Mucosa of rectum (tissue), 2 donors: ENCODE results near the gene PITPNM3.
"Not testable (repeated sequence)": the region's sequence is repeated elsewhere in the genome, so short reads cannot be mapped to it uniquely, and the experiment has no call there.

Experiments used
- H3K27ac ChIP-seq, 2 donors: one replicate each; pipeline ENCODE4 v1.7.0; 2013; ENCODE audit warnings: inconsistent platforms in 2 of 2, low read depth in 2 of 2, low read length in 2 of 2
- H3K27me3 ChIP-seq, 2 donors: one replicate each; pipeline ENCODE4 v1.7.0; 2013; ENCODE audit warnings: low read length in 2 of 2; ENCODE audit not compliant: control insufficient read depth in 2 of 2, insufficient read depth in 2 of 2
- H3K36me3 ChIP-seq, 2 donors: one replicate each; pipeline ENCODE4 v1.7.0; 2013; ENCODE audit warnings: low read length in 2 of 2; ENCODE audit not compliant: control insufficient read depth in 2 of 2, insufficient read depth in 2 of 2
- H3K4me1 ChIP-seq, 2 donors: one replicate each; pipeline ENCODE4 v1.7.0; 2013; ENCODE audit warnings: low read length in 2 of 2, mild to moderate bottlenecking in 1 of 2; ENCODE audit not compliant: control insufficient read depth in 2 of 2, insufficient read depth in 2 of 2
- H3K4me3 ChIP-seq, 2 donors: one replicate each; pipeline ENCODE4 v1.7.0; 2013; ENCODE audit warnings: low read length in 2 of 2
- H3K9ac ChIP-seq, 2 donors: one replicate each; pipeline ENCODE4 v1.7.0; 2013; ENCODE audit warnings: low read length in 2 of 2, low read depth in 1 of 2, mild to moderate bottlenecking in 1 of 2
- H3K9me3 ChIP-seq, 2 donors: one replicate each; pipeline ENCODE4 v1.7.0; 2013; ENCODE audit warnings: low read length in 2 of 2; ENCODE audit not compliant: control insufficient read depth in 2 of 2
- donor health status: healthy.
- donor health status: Normal muscosa, but diverticular disease.

Gene PITPNM3

DNA sequence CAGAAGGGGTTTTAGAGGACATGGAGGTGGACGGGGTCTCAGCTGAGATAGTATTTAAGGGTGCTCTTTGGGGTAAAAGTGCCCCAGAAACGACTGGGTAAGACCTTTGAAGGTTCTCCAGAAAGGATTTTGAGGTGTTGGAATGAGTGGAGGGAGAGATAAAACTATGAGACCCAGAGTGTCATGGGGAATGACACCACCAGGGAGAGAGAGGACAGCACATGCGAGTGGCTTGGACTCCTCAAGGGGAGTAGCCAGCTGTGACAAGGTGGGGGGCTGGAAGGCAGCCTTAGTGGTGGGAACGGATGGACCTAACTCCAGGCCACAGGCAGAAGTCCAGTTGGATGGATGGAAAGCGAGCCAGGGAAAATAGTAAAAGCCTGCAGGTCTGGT is 19.2 kb upstream of the PITPNM3 start:
- peaks cover 0 to 10% of the 10 kb centered on the region in 2 donors for H3K36me3 ChIP-seq
- no peak overlapping the region for H3K27ac ChIP-seq
- no peaks in the 10 kb centered on the region for H3K9me3 ChIP-seq
- no peak overlapping the region for H3K4me3 ChIP-seq
- H3K4me1 ChIP-seq, result peaks cover 0 to 13% of the 10 kb centered on the region in 2 donors
- no peak overlapping the region for H3K9ac ChIP-seq
- H3K27me3 ChIP-seq, result no peaks in the 10 kb centered on the region

DNA sequence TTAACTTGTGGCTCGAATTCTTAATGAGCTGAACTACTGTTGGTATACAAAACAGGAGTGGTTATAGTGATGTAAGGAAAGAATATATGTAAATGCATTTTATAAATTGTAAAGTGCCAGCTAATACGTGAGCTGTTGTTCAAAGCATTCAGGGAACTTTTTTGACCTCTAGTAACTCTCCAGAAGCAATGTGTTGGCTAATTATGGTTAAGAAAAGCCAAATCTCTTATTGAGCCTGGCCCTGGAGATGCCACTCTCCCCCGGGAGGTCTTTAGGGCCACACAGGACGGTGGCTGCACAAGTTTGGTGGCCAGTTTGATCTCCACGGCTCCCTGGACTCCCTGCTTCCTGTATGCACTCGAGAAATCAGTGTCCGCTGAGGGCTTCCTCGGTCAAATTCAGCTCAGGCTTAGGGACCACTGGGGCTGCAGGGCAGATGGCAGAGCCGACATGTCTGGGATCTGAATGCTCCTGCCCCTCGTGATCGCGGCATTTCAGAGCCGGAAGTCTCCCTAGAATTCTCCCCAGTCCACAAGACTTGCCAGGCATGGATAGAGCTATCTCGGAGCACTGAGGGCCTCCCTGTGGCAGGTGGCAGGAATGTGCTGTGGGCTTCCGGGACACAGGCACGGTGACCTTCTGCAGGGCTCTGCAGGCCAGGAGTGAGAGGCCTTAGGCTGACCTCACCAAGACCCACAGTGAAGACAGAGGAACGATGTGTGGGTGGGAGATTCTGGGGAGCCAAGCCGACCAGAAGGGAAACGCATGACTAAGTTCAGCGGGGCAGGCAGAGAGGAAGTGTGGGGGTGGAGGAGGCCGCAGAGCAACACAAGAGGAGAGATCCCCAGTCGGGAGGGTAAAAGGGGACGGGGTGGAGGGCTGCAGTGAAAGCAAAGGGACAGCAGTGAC is 18.6 kb upstream of the PITPNM3 start:
- Histone ChIP-seq H3K36me3 (peaks cover 0 to 10% of the 10 kb centered on the region in 2 donors), H3K4me3 (no peak overlapping the region), H3K27ac (peak overlapping the region in 1 of 2 donors; percentile 38), H3K9me3 (no peaks in the 10 kb centered on the region), H3K4me1 (peaks cover 0 to 13% of the 10 kb centered on the region in 2 donors), H3K27me3 (no peaks in the 10 kb centered on the region), H3K9ac (no peak overlapping the region)

DNA sequence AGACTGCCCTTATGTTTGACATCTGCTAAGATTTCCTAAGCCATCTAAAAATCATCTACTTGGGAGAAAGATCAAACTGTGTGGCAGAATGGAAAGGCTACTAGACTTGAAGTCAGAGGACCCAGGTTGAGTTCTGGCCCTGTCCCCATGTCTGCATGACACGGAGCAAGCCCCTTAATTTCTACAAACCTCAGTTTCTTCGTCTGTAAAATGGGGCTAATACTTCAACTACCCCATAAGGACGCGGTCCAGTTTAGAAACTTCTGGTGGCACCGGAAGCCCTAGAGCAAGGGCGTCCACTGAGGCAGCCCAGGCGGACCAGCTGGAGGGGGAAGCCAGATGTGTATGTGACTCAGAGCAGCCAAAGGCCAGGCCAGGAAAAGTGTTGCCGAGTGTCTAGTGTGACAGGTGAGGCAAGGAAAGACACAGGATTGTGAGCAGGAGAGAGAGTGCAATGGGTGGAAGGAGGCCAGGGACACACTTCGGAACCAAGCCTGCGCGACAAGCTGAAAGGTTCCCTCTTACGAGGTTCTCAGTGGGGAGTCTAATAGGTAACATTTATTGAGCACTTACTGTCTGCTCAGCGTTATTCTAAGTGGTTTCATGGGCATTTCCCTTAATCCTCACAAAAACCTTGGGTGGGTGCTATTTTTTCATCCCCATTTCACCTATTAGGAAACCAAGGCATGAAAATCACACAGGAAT is 17.8 kb upstream of the PITPNM3 start:
- Histone ChIP-seq H3K9ac (no peak overlapping the region), H3K4me3 (no peak overlapping the region), H3K36me3 (peaks cover 0 to 7% of the 10 kb centered on the region in 2 donors), H3K4me1 (peaks cover 0 to 13% of the 10 kb centered on the region in 2 donors), H3K9me3 (no peaks in the 10 kb centered on the region), H3K27me3 (no peaks in the 10 kb centered on the region), H3K27ac (no peak overlapping the region)

DNA sequence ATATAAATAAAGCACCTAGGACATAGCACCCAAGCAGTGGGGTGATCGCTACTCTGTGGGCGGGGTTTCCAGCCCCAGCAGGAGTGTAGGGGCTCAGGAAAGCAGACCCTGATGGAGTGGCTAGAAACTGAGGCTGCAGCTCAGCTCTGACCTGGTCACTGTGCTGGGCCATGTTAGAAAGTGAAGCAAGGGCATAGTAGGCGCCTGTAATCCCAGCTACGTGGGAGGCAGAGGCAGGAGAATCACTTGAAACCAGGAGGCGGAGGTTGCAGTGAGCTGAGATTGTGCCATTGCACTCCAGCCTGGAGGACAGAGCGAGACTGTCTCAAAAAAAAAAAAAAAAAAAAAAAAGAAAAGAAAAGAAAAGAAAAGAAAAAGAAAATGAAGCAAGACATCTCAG is 17.1 kb upstream of the PITPNM3 start:
- not testable (repeated sequence) for H3K9ac ChIP-seq, H3K4me3 ChIP-seq, H3K9me3 ChIP-seq, H3K36me3 ChIP-seq, H3K27ac ChIP-seq, H3K27me3 ChIP-seq
- peaks cover 0 to 13% of the 10 kb centered on the region in 2 donors for H3K4me1 ChIP-seq

DNA sequence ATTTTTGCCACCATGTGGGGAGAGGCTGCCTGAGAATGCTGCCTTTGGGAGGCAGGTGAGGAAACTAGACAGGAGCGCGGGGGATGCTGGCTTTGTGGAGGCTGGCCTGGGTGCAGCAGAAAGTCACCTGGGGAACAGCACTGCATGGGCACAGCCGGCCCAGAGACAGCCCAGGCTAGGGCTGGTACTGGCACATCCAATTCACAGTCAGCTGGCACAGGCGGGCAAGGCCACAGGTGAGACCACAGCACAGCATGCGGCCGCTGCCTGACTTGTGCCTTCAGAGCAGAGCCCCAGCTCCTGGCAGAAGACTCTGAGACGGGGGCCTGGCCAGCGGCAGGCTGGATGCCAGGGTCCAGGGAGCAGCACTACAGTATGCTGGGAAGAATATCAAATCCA is 16.6 kb upstream of the PITPNM3 start:
- Histone ChIP-seq H3K27me3 (no peaks in the 10 kb centered on the region), H3K9me3 (no peaks in the 10 kb centered on the region), H3K4me1 (peaks cover 0 to 12% of the 10 kb centered on the region in 2 donors)

DNA sequence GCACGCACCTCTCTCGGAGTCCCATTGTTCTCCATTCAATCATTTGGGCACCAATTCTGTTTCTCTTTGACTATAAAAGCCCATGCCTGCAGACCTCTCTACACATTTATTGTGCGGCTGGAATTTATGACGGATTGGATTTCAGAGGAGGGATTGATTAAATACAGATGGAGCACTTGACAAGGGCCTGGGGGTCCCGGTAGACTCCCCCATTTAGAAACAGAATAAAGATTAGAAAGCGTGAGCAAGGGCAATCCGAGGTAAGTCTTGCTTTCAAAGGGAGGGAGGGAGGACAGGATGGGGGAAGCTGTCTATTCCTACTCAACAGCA is 15.1 kb upstream of the PITPNM3 start:
- no peak overlapping the region for H3K27ac ChIP-seq
- peaks cover 0 to 8% of the 10 kb centered on the region in 2 donors for H3K4me1 ChIP-seq
- H3K4me3 ChIP-seq, result no peak overlapping the region
- no peaks in the 10 kb centered on the region for H3K36me3 ChIP-seq
- H3K9me3 ChIP-seq, result no peaks in the 10 kb centered on the region
- no peaks in the 10 kb centered on the region for H3K27me3 ChIP-seq
- no peak overlapping the region for H3K9ac ChIP-seq

More for the DNA sequence above, 16.6 kb upstream of the PITPNM3 start:
- no peak overlapping the region for H3K27ac ChIP-seq
- peaks cover 0 to 3% of the 10 kb centered on the region in 2 donors for H3K36me3 ChIP-seq
- H3K4me3 ChIP-seq, result no peak overlapping the region
- H3K9ac ChIP-seq, result no peak overlapping the region

DNA sequence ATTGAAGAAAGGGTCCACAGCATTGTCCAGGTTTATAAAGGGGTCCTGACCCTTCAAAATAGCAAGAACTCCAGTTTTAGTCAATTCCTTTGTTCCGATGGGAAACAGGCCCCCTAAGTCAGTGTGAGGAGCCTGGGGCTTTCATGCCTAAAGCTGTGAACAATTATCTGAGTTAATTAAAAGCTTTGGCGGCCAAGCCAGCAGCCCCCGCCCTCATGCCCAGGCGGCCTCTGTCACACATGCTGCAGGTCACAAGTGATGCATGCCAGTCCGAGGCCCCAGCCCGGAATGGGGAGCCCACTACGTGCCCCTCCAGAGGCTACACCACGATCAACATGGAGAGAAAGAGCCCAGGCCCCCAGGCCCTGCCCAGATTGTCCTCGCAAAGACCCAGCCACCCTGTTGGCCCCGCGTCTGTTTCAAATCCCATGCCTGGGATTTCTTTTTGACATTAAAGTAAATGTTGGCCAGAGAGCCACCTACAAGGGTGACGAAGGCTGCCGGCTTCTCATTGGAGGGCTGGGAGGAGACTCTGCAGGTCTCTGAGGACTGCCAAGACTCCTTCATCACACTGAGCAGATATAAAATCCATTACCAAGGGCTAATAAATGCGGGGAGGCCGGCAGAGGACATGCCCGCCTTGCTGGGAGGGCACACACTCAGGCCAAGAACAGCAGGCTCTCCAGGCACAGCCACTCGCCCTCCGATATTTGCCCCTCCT is 14.5 kb upstream of the PITPNM3 start:
- Histone ChIP-seq H3K36me3 (no peaks in the 10 kb centered on the region), H3K27ac (no peak overlapping the region), H3K9ac (no peak overlapping the region), H3K27me3 (no peaks in the 10 kb centered on the region), H3K4me3 (no peak overlapping the region), H3K9me3 (no peaks in the 10 kb centered on the region), H3K4me1 (peaks cover 0 to 8% of the 10 kb centered on the region in 2 donors)

DNA sequence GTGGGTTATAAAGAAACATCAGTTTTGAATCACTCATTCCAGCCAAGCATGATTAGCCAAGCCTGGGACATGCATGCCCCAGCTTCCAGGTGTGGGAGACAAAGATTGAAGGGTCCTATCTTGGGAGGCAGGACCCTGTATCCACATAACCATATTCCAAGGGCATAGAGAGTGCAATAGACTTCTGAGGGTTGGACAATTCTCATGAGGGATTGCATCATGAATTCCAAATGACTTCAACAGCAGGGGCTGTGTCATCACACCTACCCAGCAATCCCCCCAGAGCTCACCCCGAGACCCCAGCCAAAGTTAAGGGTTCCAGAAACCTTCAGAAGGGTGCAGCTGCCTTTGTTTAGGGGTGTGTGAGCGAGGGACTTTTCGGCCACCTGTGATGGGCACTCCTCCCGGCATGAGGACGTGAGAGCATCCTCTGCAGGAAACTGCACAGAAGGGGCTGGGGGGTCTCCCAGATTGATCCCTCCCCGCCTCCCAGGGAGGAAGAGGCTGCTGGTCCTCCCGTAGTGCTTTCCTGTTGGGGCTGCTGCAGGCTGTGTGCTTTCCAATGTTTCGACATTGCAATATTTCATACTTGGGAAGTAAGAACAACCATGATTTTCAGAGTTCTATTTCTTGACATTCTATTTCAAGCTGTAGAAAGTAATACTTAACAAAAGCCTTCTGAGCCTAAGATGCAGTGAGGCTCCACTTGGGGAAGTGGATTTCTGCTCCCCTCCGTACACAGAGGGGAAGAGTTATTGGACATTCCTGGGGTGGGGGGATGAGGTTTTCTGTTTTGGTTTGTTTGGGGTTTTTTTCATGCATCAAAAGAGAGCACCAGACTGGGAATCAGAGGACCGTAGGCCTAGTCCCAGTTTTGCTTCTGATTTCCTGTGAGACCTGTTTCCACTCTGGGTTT is 13.3 kb upstream of the PITPNM3 start:
- Histone ChIP-seq H3K9ac (no peak overlapping the region), H3K9me3 (no peaks in the 10 kb centered on the region), H3K36me3 (no peaks in the 10 kb centered on the region), H3K4me3 (no peak overlapping the region), H3K27ac (no peak overlapping the region), H3K4me1 (no peaks in the 10 kb centered on the region), H3K27me3 (no peaks in the 10 kb centered on the region)

DNA sequence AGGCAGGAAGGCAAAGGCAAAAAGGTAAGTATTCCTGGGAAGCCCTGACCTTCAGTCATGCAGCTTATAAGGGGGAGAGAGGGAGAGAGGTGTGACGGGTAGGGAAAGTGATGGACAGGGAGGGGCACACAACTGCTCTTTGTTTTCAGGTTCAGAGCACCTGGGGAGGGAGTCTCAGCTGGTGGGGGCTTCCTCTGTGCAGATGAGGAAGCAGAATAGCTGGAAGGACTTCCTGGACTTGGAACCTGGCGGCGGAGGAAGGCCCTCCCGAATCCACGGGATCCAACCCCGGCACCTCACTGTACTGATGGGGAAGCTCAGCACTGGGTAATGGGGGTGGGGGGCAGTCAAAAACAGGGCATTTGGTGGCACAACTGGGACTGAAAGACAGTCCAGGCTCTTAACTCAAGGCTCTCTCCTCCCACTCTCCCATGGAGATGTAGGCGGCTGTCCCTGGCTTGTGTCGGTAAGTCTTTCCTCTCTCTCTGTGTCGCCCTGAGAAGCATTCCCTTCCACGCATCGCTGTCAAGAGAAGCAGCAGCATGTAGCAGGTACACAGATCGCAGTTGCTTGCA is 11.9 kb upstream of the PITPNM3 start:
- H3K9me3 ChIP-seq, result no peaks in the 10 kb centered on the region
- no peak overlapping the region for H3K9ac ChIP-seq
- no peak overlapping the region for H3K4me3 ChIP-seq
- H3K27me3 ChIP-seq, result no peaks in the 10 kb centered on the region
- no peaks in the 10 kb centered on the region for H3K36me3 ChIP-seq
- H3K27ac ChIP-seq, result no peak overlapping the region
- H3K4me1 ChIP-seq, result no peaks in the 10 kb centered on the region
